GM23338 (cell line): ENCODE data around the gene KCNN2. TPM values are rescaled to one million over a fixed set of nuclear protein-coding genes. Genes with fewer than 3 reads are reported as not detected.

Experiments
- ATAC-seq: fragments of 200-7000 bp; cut with Tn5 transposase; 3 replicates; pipeline ENCODE4 v1.9.1; 2020
- DNase-seq: peaks from one replicate; pipeline ENCODE4 v3.0.0-alpha.2; 2015; ENCODE audit warnings: low spot score
- H2AFZ ChIP-seq: fragments of 200-600 bp; sonication (generic); 2 replicates; pipeline ENCODE4 v1.8.0; 2016; ENCODE audit warnings: antibody characterized with exemption, mild to moderate bottlenecking, moderate library complexity
- H3F3A ChIP-seq: fragments of 200-600 bp; sonication (generic); replicated peaks from 2 replicates; pipeline ENCODE4 v1.8.0; 2017; ENCODE audit warnings: antibody characterized with exemption, mixed run types, low read depth
- H3K27ac ChIP-seq: fragments of 200-600 bp; sonication (generic); 2 replicates; pipeline ENCODE4 v1.6.1; 2016; ENCODE audit warnings: low read depth
- H3K27me3 ChIP-seq: fragments of 200-600 bp; sonication (generic); 2 replicates; pipeline ENCODE4 v1.8.0; 2016; ENCODE audit warnings: mild to moderate bottlenecking, mixed run types, moderate library complexity; ENCODE audit not compliant: insufficient read depth
- H3K36me3 ChIP-seq: fragments of 200-600 bp; sonication (generic); 2 replicates; pipeline ENCODE4 v1.8.0; 2016; ENCODE audit warnings: mild to moderate bottlenecking; ENCODE audit not compliant: insufficient read depth
- H3K4me1 ChIP-seq: fragments of 200-600 bp; sonication (generic); 2 replicates; pipeline ENCODE4 v1.8.0; 2016; ENCODE audit warnings: mild to moderate bottlenecking, moderate library complexity; ENCODE audit not compliant: insufficient read depth
- H3K4me2 ChIP-seq: fragments of 200-600 bp; sonication (generic); 2 replicates; pipeline ENCODE4 v1.7.1; 2017; ENCODE audit warnings: mixed run types
- H3K4me3 ChIP-seq: fragments of 200-600 bp; sonication (generic); 2 replicates; pipeline ENCODE4 v1.6.1; 2016; ENCODE audit warnings: mixed run types
- H3K79me2 ChIP-seq: fragments of 200-600 bp; sonication (generic); replicated peaks from 2 replicates; pipeline ENCODE4 v1.8.0; 2017; ENCODE audit warnings: mild to moderate bottlenecking; ENCODE audit not compliant: insufficient read depth
- H3K9me2 ChIP-seq: fragments of 200-600 bp; sonication (generic); 2 replicates; pipeline ENCODE4 v1.8.0; 2017; ENCODE audit not compliant: insufficient read depth
- H4K20me1 ChIP-seq: fragments of 200-600 bp; sonication (generic); replicated peaks from 2 replicates; pipeline ENCODE4 v1.8.0; 2017; ENCODE audit warnings: mild to moderate bottlenecking; ENCODE audit not compliant: insufficient read depth
- H3K27ac Mint-ChIP-seq: 2 replicates; pipeline ENCODE4 v1.8.0; 2020; ENCODE audit warnings: inconsistent platforms, mild to moderate bottlenecking, moderate library complexity, mixed read lengths
- H3K27me3 Mint-ChIP-seq: 3 replicates; pipeline ENCODE4 v1.8.0; 2022; ENCODE audit warnings: low read depth, mild to moderate bottlenecking, moderate library complexity, mixed read lengths, inconsistent platforms; ENCODE audit not compliant: insufficient read depth, poor library complexity
- H3K36me3 Mint-ChIP-seq: 3 replicates; pipeline ENCODE4 v1.8.0; 2021; ENCODE audit warnings: low read depth, mild to moderate bottlenecking, inconsistent platforms, moderate library complexity, mixed read lengths
- H3K4me1 Mint-ChIP-seq: 3 replicates; pipeline ENCODE4 v1.8.0; 2020; ENCODE audit warnings: mild to moderate bottlenecking, inconsistent platforms, mixed read lengths
- H3K4me3 Mint-ChIP-seq: 3 replicates; pipeline ENCODE4 v1.8.0; 2021; ENCODE audit warnings: moderate library complexity, mild to moderate bottlenecking, inconsistent platforms, mixed read lengths
- H3K9me3 Mint-ChIP-seq: 3 replicates; pipeline ENCODE4 v1.8.0; 2020; ENCODE audit warnings: moderate library complexity, mild to moderate bottlenecking, inconsistent platforms, mixed read lengths
- EZH2 ChIP-seq: fragments of 200-600 bp; sonication (generic); IDR thresholded peaks from one replicate; pipeline ENCODE4 v1.8.0; 2017; ENCODE audit warnings: antibody characterized with exemption, mild to moderate bottlenecking, low read depth; ENCODE audit not compliant: unreplicated experiment
- EZH2phosphoT487 ChIP-seq: fragments of 200-600 bp; sonication (generic); IDR thresholded peaks from one replicate; pipeline ENCODE4 v1.8.1; 2018; ENCODE audit warnings: antibody characterized with exemption; ENCODE audit not compliant: unreplicated experiment
- JUNB ChIP-seq: IDR thresholded peaks from one replicate; pipeline ENCODE4 v1.6.1; 2016; ENCODE audit warnings: antibody characterized with exemption; ENCODE audit not compliant: unreplicated experiment
- NANOG ChIP-seq: IDR thresholded peaks from 2 replicates; pipeline ENCODE4 v1.6.1; 2016; ENCODE audit warnings: antibody characterized with exemption, borderline replicate concordance
- STAT1 ChIP-seq: IDR thresholded peaks from one replicate; pipeline ENCODE4 v1.6.1; 2016; ENCODE audit warnings: antibody characterized with exemption; ENCODE audit not compliant: unreplicated experiment
- ZNF114 ChIP-seq: fragments of 250-450 bp; sonication (Bioruptor Pico); IDR thresholded peaks from 2 replicates; pipeline ENCODE4 v1.5.0; 2020; ENCODE audit warnings: mild to moderate bottlenecking, moderate library complexity
- ZNF331 ChIP-seq: fragments of 250-450 bp; sonication (Bioruptor Pico); IDR thresholded peaks from 2 replicates; pipeline ENCODE4 v1.5.0; 2020; ENCODE audit warnings: low read depth, mild to moderate bottlenecking, moderate library complexity
- polyA plus RNA-seq: library from polyadenylated mRNA; unstranded; fragments of >200 nt; fragmentation: Nextera tagmentation; extraction: Ambion mirVana; gene quantifications from 2 replicates; pipeline ENCODE4 v1.2.1, GENCODE V29; 2016
- total RNA-seq: library from RNA; depleted of rRNA; stranded (reverse); fragments of >200 nt; shearing (Covaris generic); gene quantifications from 2 replicates; pipeline ENCODE4 v1.2.3, GENCODE V29; 2014
- TF ChIP-seq, protein P1 (sequence below): IDR thresholded peaks from one replicate; pipeline ENCODE4 v1.6.1; 2018; ENCODE audit warnings: antibody characterized with exemption; ENCODE audit not compliant: unreplicated experiment
- TF ChIP-seq, protein P2 (sequence below): fragments of 250-450 bp; sonication (Bioruptor Pico); IDR thresholded peaks from 2 replicates; pipeline ENCODE4 v1.5.0; 2020; ENCODE audit warnings: mild to moderate bottlenecking, moderate library complexity
- TF ChIP-seq, protein P3 (sequence below): IDR thresholded peaks from 2 replicates; pipeline ENCODE4 v1.6.1; 2016; ENCODE audit warnings: antibody characterized with exemption
- TF ChIP-seq, protein P4 (sequence below), 2 experiments: fragments of 200-600 bp in 1 of 2; sonication (generic) in 1 of 2; conservative IDR thresholded peaks; 2 replicates each; pipeline versions ENCODE4 v1.5.1 to v1.6.1; 2016 to 2017; ENCODE audit warnings: antibody characterized with exemption in 2 of 2, low read depth in 2 of 2, mild to moderate bottlenecking in 2 of 2, moderate library complexity in 1 of 2

KCNN2 gene
- total and polyA plus RNA-seq, 2 experiments from 2014 or later, result 14.7 to 15.9 TPM

DNA sequence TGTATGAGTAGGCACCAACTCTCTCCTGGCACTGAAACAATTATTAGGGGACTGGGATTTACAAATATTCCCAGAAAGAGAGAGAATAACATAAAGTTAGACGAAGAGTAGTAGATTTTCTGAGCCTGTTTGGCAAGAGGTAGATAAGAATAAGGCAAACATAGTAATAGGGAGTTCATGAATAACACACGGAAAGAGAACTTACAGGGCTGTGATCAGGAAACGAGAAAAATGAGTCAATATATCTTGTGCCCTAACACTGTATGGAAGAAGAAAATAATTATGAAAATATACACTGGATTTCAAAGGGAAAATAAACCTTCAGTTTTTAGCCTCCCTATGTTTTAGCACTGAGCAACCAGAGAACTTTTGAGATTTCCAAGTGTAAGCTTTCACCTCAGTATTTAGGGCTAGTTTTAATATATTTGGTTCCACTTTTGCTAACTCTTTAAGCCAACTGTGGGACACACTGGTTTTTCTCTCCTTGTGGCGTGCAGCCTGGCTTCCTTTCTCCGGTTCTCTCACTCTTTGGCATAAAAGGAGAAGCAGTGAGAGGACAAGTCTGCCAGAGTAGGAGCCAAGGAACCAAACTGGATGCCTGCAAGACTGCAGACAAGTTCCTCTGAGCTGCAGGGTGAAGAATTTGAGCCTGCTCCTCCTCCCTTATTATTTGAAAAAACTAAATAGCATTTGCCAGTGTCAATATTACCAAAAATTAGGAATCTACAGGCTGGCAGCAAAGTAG is 6.6 kb upstream of the KCNN2 start:
- DNase-seq (no peak), ATAC-seq (no peak; the same call in 1 of the 3 replicates)
- H3K27ac Mint-ChIP-seq, result peak overlapping the region; percentile 57
- no peak overlapping the region for H3K4me3 Mint-ChIP-seq
- no peak overlapping the region for H3K4me3 ChIP-seq
- no peaks in the 10 kb centered on the region for H3K27me3 ChIP-seq
- peak overlapping the region; percentile 7; the same call in 1 of the 2 replicates for H3K4me2 ChIP-seq
- H3F3A ChIP-seq, result no peaks in the 10 kb centered on the region
- H3K9me2 ChIP-seq, result no peaks in the 10 kb centered on the region
- H3K36me3 Mint-ChIP-seq, result peaks cover 5% of the 10 kb centered on the region; the same call in 2 of the 3 replicates
- no peaks in the 10 kb centered on the region; the same call in 1 of the 3 replicates for H3K9me3 Mint-ChIP-seq
- peaks cover 44% of the 10 kb centered on the region for H3K4me1 Mint-ChIP-seq
- no peaks in the 10 kb centered on the region for H3K79me2 ChIP-seq
- H2AFZ ChIP-seq, result peak overlapping the region; percentile 44; the same call in 1 of the 2 replicates
- H4K20me1 ChIP-seq, result no peaks in the 10 kb centered on the region
- H3K4me1 ChIP-seq, result peaks cover 40% of the 10 kb centered on the region
- TF ChIP-seq, protein P1, sequence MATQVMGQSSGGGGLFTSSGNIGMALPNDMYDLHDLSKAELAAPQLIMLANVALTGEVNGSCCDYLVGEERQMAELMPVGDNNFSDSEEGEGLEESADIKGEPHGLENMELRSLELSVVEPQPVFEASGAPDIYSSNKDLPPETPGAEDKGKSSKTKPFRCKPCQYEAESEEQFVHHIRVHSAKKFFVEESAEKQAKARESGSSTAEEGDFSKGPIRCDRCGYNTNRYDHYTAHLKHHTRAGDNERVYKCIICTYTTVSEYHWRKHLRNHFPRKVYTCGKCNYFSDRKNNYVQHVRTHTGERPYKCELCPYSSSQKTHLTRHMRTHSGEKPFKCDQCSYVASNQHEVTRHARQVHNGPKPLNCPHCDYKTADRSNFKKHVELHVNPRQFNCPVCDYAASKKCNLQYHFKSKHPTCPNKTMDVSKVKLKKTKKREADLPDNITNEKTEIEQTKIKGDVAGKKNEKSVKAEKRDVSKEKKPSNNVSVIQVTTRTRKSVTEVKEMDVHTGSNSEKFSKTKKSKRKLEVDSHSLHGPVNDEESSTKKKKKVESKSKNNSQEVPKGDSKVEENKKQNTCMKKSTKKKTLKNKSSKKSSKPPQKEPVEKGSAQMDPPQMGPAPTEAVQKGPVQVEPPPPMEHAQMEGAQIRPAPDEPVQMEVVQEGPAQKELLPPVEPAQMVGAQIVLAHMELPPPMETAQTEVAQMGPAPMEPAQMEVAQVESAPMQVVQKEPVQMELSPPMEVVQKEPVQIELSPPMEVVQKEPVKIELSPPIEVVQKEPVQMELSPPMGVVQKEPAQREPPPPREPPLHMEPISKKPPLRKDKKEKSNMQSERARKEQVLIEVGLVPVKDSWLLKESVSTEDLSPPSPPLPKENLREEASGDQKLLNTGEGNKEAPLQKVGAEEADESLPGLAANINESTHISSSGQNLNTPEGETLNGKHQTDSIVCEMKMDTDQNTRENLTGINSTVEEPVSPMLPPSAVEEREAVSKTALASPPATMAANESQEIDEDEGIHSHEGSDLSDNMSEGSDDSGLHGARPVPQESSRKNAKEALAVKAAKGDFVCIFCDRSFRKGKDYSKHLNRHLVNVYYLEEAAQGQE, result no peak
- TF ChIP-seq STAT1 (no peak), ZNF114 (CRISPR knock-in tag) (no peak), NANOG (no peak), ZNF331 (no peak), JUNB (no peak), EZH2phosphoT487 (no peak), EZH2 (no peak)
- TF ChIP-seq, protein P2, sequence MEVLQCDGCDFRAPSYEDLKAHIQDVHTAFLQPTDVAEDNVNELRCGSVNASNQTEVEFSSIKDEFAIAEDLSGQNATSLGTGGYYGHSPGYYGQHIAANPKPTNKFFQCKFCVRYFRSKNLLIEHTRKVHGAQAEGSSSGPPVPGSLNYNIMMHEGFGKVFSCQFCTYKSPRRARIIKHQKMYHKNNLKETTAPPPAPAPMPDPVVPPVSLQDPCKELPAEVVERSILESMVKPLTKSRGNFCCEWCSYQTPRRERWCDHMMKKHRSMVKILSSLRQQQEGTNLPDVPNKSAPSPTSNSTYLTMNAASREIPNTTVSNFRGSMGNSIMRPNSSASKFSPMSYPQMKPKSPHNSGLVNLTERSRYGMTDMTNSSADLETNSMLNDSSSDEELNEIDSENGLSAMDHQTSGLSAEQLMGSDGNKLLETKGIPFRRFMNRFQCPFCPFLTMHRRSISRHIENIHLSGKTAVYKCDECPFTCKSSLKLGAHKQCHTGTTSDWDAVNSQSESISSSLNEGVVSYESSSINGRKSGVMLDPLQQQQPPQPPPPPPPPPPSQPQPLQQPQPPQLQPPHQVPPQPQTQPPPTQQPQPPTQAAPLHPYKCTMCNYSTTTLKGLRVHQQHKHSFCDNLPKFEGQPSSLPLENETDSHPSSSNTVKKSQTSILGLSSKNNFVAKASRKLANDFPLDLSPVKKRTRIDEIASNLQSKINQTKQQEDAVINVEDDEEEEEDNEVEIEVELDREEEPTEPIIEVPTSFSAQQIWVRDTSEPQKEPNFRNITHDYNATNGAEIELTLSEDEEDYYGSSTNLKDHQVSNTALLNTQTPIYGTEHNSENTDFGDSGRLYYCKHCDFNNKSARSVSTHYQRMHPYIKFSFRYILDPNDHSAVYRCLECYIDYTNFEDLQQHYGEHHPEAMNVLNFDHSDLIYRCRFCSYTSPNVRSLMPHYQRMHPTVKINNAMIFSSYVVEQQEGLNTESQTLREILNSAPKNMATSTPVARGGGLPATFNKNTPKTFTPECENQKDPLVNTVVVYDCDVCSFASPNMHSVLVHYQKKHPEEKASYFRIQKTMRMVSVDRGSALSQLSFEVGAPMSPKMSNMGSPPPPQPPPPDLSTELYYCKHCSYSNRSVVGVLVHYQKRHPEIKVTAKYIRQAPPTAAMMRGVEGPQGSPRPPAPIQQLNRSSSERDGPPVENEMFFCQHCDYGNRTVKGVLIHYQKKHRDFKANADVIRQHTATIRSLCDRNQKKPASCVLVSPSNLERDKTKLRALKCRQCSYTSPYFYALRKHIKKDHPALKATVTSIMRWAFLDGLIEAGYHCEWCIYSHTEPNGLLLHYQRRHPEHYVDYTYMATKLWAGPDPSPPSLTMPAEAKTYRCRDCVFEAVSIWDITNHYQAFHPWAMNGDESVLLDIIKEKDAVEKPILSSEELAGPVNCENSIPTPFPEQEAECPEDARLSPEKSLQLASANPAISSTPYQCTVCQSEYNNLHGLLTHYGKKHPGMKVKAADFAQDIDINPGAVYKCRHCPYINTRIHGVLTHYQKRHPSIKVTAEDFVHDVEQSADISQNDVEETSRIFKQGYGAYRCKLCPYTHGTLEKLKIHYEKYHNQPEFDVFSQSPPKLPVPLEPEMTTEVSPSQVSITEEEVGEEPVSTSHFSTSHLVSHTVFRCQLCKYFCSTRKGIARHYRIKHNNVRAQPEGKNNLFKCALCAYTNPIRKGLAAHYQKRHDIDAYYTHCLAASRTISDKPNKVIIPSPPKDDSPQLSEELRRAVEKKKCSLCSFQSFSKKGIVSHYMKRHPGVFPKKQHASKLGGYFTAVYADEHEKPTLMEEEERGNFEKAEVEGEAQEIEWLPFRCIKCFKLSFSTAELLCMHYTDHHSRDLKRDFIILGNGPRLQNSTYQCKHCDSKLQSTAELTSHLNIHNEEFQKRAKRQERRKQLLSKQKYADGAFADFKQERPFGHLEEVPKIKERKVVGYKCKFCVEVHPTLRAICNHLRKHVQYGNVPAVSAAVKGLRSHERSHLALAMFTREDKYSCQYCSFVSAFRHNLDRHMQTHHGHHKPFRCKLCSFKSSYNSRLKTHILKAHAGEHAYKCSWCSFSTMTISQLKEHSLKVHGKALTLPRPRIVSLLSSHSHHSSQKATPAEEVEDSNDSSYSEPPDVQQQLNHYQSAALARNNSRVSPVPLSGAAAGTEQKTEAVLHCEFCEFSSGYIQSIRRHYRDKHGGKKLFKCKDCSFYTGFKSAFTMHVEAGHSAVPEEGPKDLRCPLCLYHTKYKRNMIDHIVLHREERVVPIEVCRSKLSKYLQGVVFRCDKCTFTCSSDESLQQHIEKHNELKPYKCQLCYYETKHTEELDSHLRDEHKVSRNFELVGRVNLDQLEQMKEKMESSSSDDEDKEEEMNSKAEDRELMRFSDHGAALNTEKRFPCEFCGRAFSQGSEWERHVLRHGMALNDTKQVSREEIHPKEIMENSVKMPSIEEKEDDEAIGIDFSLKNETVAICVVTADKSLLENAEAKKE (CRISPR knock-in tag), result no peak
- TF ChIP-seq, protein P3, sequence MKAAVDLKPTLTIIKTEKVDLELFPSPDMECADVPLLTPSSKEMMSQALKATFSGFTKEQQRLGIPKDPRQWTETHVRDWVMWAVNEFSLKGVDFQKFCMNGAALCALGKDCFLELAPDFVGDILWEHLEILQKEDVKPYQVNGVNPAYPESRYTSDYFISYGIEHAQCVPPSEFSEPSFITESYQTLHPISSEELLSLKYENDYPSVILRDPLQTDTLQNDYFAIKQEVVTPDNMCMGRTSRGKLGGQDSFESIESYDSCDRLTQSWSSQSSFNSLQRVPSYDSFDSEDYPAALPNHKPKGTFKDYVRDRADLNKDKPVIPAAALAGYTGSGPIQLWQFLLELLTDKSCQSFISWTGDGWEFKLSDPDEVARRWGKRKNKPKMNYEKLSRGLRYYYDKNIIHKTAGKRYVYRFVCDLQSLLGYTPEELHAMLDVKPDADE, result no peak
- TF ChIP-seq, protein P4, sequence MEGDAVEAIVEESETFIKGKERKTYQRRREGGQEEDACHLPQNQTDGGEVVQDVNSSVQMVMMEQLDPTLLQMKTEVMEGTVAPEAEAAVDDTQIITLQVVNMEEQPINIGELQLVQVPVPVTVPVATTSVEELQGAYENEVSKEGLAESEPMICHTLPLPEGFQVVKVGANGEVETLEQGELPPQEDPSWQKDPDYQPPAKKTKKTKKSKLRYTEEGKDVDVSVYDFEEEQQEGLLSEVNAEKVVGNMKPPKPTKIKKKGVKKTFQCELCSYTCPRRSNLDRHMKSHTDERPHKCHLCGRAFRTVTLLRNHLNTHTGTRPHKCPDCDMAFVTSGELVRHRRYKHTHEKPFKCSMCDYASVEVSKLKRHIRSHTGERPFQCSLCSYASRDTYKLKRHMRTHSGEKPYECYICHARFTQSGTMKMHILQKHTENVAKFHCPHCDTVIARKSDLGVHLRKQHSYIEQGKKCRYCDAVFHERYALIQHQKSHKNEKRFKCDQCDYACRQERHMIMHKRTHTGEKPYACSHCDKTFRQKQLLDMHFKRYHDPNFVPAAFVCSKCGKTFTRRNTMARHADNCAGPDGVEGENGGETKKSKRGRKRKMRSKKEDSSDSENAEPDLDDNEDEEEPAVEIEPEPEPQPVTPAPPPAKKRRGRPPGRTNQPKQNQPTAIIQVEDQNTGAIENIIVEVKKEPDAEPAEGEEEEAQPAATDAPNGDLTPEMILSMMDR (conservative IDR thresholded peaks at IDR 0.05; ENCODE audit: low read depth in 2 of 2), result no peak
- no peaks in the 10 kb centered on the region for H3K27me3 Mint-ChIP-seq
- no peaks in the 10 kb centered on the region for H3K36me3 ChIP-seq
- no peak overlapping the region for H3K27ac ChIP-seq
